GM21423 (cell line): Measurements from ENCODE around the gene CTCFL.

Experiments
- ATAC-seq: cut with Tn5 transposase; IDR thresholded peaks from one replicate; pipeline ENCODE4 v1.9.1; 2021; ENCODE audit warnings: mild to moderate bottlenecking, moderate library complexity; ENCODE audit not compliant: unreplicated experiment

Gene CTCFL

DNA sequence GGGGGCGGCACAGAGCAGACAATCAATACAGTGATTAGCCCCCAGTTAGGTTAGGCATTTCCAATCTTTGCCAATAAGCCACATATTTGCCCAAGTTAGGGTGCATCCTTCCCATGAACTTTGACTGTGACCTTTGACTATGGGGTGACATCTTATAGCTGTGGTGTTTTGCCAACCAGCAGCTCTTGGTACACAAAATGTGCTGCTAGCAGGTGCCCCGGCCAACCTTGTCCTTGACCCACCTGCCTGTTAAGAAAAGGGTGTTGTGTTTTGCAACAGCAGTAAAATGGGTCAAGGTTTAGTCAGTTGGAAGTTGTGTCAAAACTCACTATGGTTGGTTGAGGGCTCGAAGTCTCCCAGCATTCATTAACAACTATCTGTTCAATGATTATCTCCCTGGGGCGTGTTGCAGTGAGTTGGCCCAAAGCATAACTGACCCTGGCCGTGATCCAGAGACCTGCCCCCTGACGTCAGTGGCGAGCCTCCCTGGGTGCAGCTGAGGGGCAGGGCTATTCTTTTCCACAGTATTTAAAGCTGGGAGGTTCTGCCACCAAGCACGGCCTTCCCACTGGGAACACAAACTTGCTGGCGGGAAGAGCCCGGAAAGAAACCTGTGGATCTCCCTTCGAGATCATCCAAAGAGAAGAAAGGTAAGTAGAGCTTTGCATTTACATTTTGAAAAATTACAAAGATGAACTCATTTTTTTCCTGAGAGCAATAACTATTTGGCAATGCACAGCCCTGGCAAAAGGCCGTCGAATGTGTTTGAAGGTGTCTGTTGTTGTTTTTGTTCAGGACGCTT, 35.8 kb upstream of the CTCFL start, which contains the start of gene PCK1:
TSS of gene PCK1 (plus strand) at position 557 of the 802 bp plus-strand sequence. CDS start 302 bp downstream, outside the sequence.
- no peak for ATAC-seq

DNA sequence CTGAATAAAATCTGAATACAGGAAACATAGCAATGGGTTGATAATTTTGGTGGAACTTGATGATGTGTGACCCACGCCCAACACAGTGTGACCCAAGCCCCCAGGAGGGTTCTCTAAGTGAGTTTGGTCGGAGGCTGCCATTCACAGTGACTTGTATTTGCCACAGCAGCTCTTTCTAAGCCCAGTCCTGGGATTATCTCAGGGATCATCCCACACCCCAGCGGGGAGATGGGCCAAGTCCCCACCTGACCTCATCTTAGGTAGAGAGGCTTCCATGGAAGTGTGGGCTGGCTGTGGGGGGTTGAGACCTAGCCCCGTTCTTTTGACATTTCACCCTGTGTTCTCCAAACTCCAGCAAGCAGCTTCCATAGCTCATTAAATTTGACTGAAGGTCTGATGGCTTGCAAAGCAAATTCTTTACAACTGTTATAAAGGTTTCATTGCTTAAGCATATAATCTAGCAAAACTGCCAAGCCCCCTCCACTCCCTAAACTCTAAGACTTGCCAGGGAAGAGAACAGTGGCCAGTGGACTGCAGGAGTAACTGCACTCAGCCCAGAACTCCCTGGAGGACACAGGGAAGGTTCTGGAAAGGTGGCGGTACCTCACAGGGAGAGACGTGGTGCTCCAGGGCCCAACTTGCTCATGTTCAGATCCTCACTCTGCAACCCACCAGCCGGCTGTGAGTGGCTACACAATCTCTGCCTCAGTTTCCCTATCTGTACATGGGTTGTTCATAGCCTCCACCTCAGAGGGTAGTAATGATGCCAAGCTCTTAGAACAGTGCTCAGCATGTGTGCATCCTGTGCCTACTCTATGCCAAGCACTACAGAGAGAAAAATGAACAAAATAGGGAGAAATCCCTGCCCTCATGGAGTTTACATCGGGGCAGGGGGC, 35.0 kb upstream of the CTCFL start:
- no peak for ATAC-seq

DNA sequence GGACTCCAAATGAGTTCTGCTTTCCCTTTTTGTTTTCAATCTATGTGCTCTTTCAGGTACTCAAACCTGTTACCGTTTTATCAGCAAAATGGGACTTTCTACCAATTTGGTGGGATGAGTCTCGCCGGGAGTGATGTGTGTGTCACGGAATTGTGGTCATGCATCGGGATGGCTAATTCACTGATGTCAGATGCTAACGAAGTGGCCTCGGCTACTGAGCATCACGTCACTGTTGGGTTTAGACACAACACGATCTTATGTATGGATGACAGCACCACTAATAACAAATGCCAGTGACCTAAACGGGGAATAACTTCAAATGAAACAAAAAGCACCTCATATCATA, 34.3 kb upstream of the CTCFL start:
- no peak for ATAC-seq

DNA sequence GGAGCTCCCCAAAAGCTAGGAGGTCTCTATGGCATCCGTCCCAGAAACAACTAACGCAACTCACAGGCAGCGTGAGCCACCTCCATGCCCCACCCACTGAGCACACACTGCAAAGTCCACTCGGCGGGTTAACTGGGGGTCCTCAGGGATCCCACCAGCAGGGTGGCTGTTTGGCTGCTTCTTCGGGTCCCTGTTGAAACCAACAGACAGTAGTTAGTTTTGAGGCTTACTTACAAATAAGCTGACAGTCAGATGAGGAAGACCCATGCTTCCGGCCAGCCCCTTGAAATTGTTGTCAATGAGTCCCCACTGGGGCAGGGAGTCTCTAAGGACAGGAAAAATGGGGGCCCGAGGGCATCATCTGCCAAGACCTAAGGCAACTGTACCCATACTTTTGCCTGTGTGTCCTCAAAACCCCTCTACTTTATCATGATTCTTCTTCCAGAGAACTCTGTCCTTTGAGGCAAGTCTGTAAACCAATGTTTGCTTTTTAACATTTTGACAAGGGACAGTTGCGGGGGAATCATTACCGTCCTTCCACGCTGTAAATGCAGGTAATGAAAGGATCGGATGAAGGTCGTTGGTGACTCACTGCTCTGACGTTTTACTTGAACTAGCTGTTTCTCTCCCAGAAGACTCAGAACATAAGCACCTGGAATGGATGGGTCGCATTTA, 33.8 kb upstream of the CTCFL start:
- no peak for ATAC-seq

DNA sequence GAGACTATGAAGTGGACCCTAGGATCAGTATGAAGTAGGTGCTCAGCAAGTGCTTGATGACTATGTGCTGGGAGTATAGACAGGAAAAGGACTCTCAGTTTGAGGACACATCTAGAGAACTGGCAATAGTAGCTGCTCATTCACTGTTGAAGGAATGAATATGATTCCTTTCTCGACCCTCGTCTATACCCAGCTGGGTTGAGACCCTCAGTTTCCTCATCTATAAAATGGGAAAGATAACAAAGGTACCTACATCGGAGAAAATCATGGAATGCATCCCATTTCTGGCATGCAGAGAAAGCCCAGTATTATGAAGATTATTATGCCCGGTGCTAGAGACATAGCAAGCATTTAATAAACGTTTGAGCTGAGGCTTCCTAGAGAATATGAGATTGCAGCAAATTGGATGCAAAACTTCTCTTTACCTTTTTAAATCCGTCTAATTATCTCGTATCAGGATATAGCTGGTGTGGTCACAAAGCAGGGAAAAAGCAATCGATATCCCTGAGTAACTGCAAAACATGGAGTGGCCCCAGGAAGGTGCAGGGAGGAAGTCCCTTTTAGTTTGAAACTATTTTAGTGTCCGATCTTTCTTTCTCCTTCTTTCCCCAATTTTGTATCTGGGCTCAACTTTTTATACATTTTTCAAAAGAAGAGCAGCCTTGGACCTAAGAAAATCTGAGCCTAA, 33.1 kb upstream of the CTCFL start:
- no peak for ATAC-seq

DNA sequence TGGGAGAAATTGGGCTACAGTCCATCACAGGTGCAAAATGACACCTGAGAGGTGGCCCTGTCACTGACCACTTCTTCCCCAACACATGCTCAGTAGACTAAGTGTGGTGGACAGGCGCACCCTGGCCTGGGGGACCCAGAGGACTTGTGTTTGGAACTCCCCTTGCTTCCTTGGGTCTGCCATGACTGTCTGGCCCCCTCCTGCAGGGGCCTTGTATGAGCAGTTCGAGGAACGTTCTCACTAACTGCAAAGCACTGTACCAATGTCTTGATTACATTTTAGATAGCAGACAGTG, 32.0 kb upstream of the CTCFL start:
- ATAC-seq, result no peak

DNA sequence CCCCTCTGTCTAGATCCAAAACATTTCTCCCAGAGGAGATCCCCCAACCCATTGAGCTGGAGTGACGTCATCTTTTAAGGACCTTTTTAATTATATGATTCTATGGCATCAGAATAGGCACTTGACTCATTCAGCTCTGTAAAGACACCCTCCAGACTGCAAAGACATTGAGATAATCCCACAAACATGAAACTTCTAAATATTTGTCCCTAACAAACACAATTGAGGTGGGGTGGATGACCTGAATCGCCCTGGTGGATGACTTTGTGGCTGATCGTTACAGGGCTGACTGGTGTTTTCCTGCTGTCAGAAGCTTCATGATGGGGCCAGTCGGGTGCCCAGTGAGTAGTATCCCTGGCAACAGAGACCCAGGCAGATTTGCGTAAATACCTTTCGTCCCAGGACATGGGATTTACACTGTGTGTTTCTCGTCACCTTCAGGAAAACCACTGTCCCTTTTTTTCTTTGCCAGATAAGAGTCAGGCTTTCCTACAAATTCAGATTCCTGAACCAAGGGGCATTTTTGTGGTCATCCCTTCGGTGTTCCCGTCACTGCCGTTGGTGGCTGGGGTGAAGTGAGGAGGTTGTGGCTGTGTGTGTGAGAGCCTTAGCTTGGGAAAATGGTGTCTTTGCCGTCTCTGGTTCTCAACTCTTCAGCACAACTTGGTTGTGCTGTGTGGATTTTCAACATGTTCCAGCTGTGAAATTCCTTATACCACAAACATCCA, 30.7 kb upstream of the CTCFL start:
- ATAC-seq, result no peak

DNA sequence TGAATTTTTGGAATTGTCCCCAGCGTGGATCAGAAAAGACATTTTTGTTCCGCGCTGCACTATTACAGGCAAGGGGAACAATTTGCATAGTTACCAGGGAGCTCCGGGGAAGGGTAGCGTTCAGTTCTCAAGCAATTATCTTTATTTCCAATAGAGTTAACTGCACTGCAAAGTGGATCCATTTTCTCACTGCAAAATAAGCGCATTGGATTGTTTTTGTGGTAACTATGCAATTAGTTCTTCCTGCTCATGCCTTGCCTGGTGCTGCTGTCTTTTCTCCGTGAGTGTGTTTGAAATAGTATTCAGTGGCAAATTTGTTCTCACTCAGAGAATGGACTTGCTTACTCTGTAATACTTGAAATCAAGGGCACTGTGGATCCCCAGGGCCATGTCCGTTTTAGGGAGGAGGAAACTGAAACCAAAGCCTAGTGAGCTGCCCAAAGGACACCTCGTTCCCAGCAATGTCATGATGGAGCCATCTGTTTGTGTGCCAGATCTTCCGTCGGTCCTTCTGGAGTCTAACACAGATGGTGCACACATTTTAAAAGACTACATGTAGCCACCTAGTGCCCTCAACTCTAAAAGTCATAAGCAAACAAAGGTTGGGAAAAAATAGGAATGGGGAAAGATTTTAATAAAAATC, 28.6 kb upstream of the CTCFL start:
- no peak for ATAC-seq

DNA sequence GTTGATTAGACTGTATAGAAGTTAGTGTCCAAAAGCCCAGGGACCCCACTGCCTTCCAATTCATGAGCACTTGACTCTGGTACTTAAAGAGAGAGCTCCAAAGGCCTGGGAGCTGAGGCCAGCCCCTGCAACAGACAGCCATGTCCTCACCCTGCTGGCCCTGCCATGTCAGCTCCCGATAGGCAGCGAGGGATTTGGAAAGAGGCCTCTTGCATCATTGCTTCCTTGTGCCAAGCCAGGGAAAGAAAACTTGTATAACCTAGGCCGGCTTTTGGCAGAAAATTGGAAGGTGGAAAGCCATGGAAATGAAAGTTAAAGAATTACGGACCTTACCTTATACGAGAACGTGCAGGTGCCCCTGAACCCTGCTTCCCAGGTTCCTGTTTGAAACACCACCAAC, 27.5 kb upstream of the CTCFL start:
- no peak for ATAC-seq

DNA sequence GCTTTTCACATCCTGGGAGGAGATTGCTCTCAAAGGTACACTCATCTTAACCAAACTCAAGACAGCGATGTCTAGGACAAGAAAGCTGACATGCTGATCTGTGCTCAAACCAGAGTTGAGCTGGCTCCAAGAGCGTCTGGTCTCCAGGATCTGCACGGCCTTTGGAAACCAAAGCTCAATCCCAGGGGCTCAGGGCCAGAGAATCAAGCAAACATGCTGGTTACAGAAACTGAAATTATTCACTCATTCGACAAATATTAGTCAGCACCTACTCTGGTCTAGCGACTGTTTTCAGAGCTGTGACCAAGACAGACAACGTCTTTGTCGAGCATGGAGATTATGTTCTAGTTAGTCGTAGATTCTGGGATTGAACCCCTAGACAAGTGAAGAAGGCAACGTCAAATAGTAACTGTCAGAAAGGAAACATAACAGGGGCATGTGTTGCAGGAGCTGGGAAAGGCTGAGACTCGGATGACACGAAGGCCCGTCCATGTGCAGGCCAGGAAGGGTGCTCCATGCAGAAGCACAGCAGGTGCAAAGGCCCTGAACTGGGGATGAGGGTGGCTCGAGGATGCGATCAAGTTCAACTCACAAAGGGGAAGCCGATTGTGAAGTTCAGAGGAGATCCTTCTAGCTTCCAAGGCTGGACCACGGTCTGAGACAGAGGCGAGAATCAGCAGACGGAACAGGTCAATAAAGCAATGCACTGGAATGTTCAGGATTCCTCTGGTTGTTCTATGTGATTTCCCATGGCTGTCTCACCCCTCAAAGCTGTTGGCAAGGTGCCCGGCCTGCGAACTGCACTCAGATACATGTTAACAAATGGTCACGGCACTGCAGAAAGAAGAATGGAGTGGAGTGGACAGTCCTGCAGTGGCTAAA, 23.5 kb upstream of the CTCFL start:
- ATAC-seq, result no peak

DNA sequence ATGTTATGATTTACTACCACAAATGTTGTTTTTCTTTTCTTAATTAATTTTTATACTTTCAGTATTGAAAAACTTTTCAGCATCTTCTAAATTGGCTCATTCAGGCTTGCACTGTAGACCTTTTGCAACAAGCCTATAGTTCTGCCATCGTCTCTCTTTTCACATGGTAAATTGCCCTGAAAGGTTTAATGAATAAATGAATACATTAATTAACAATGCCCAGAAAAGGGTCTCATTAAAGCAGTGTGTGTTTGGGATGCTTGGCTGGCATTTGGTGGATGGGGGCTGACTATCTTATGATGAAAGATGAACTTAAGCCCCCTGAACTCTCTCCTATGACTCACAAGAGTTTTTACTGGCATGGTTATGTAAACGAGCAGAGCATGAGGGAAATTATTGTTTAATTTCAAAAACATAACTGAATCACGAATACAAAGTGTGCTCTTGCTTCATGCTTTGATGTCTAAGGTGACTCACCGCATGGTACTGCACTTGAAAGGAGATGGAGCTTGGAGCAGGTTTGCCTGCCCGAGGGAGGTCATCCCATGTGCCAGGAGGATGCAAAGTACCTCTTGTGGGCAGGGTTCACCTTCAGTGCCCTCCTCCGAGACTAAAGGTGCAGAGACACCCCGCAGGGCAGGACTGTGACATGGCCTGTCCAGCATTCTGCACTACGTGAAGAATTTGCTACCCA, 22.2 kb upstream of the CTCFL start:
- ATAC-seq, result no peak

DNA sequence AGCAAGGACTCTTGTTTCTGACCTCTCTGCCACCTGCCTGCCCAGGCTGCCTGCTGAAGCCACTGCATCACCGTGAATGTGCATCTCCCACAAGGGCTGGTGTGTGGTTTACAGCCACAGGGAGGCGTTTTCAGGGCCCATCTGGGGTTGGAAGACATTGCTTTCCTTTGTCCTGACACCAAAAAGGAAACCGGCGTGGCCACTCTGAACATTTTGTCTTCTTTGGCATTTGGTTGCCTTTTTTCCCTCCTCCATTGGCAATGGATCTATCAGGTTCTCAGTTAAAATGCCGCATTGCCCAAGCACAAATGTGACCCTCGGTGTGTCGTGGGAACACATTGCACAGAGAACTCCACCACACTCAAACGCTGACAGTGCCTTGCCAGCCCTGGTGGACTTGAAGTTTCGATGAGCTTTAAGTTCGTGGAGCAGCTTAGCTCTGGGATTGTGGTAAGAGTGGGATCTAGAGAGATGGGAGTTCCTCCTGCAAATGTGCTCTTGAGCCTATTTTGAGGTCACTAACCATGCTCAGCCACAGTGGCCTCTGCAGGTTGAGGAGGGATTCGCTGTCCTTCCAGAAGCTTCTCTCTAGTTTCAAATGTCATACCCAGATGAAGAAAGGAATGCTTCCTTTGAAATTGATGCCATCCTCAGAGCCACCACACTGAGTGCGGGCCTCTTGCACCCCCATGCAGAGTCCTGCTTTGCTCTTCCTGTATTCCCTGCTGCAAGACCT, 21.2 kb upstream of the CTCFL start:
- ATAC-seq, result no peak

DNA sequence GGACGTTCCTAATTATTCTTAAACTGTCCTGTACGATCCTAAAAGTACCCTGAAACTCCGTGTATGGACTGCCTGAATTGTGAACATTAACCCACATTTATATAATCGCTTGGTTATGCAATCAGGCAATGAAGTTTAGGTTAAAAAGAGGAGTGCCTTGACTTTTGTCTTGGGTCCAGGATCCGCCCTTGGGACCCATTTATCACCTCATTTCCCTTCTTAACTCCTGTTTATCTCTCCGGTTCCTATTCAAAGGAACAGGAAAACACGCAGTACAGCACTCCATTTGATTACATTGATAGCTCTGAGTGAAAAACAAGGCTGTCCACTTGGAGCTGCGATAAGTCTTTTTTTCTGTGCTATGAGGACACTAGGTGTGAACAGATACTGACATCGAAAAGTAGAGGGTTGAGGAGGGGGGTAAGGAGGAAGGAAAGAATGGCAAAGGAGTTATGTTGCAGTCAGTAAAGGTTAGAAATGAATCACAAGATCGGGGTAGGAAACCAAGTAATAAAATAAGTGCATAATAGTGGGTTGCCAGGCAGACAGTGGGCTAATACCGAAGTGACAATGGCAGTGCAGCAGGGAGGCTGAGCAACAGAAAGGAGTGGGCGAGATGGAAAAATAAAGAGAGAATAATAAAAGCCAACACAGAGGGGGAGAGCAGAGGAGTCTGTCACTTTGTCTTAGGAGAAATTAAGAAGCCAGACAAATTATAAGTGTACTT, 20.1 kb upstream of the CTCFL start:
- no peak for ATAC-seq

DNA sequence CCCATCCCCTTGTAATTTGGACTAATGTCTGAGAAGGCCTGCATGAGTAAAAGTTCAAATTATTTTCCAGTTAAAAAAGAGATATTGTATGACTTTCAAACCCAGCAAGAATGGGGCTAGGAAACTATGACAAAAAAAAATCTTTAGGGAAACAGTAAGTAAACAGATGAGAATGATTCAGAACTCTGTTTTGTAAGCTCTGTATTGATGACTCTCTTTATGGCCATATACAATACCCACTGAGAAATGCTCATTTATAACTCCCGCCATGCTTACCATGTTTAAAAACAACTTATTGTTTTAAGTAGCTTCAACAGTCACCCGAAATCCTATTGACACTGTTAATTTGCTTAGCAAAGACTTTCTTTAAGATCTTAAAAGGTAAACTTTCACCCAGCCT, 18.8 kb upstream of the CTCFL start:
- no peak for ATAC-seq

DNA sequence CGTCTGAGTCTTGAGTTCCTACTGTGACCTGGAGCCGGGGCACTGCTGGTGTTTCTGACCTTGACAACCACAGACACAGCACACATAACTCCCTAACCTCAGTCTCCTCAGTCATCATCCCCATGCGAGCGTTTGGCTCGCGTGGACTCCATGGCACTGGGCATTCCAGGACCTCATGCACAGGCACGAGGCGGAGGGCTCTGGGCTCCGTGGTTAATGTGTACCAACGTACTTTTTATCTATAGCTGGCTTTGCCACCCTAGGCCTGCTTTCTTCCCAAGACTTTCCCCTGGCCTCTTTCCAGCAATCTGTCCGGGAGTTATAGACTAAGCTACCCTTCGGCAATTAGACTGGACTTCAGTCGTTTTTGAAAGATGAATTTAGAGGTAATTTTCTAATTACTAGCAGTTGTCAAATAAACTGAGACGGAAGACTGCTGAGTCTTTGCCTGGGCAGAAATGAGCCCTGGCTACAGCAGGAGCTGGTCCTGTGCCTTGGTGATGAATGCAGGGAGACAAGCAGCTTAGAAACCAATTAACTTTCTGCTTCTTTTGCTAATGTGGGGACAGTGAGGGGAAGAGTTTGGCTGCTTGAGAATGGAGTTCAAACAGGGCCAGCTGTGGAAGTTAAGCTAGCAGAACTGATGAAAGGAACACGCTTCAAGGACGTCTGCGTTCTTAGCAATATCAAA, 16.1 kb upstream of the CTCFL start:
- no peak for ATAC-seq

DNA sequence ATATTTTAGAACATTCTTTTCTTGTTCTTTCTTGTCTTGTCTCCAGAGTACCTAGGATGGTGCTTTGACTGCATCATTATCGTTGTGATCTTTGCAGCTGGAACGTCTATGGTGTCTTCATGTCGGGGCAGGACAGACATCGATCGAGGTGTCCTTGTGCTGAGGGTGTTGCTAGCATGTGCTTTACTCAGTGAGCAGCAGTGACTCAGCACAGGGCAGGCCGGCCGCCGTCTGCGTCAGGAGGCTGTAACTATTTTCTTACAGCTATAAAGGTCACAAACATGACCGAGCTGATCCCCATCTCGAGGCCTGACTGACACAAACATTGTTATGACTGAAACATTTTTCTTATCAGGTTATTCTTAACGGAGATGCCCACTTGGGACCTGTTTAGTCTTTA, 14.9 kb upstream of the CTCFL start:
- no peak for ATAC-seq

DNA sequence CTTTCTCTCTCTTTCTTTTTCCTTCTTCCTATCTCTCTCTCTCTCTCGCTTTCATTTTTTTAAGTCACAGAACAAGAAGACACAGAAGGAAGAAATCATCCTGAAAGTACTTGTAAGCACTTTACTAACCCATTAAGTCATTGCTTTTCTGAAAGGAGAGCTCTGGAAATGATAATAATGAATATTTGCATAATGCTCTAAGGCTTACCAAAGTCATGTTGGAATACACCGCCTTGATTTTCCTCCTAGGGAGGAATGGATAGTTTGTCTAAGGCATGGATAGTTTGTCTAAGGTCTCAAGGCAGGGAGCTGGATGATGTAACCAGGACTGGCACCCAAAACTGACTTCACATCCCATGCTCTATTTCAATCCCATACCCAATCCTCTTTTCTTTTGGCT, 12.9 kb upstream of the CTCFL start:
- ATAC-seq, result no peak
